ENCODE measurements around the gene GSG1L.

Gene GSG1L

GRCh38 chr16:28091656-28092055 is 28.1 kb upstream of the GSG1L start:
- no peak for DNase-seq (ENCODE audit: low read depth in 2 of 2)

DNA sequence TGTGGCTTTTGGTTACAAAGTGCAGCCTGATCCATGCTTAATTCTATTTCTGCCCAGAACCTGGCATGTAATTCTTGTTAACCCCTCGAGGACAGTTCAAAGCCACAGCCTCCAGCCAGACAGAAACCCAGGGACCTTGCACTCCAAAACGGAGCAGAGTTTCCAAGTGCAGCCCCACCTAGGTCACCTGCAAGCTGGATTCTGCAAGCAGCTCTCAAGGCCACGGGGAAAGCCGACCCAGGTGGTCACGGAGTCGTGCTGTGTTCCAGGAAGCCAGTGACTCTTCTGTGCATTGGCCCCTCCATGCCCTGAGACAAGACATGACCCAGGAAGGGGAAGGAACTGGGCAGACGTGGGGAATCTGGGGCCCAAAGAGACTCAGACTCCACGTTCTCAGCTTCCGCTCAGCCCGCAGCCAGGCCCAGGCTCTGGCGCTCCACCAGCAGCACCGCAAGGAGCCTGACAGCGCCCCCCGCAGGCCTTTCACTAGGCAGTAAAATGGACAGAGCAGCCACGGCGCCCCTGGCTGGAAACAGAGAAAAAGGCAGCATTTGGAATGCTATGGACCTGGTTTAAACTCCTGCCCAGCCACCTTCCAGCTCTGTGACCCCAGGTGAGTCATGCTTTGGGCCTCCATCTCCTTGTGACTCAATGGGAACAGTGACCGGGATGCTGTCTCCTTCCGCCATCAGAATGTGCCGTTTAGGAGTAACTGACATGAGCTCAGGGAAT is 27.3 kb upstream of the GSG1L start:
- no peak for DNase-seq (ENCODE audit: low read depth in 2 of 2)

DNA sequence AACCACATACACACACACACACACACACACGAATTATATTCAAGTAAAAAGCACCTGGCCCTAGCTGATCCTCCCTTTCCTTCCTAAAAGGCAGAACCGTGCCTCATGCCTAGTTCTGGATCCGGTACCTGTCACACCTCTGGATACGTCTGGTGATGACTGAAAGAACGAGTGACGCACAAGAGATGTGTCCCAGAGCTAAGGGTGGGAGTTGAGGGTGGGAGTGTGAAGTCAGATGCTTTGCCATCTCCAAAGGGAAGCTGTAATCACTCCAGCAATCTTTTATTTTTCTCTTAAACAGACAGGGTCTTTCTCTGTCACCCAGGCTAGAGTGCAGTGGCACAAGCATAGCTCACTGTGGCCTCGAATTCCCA is 26.5 kb upstream of the GSG1L start:
- no peak for DNase-seq (ENCODE audit: low read depth in 2 of 2)

GRCh38 chr16:28089205-28089991 is 25.9 kb upstream of the GSG1L start:
- no peak for DNase-seq (ENCODE audit: low read depth in 2 of 2)

- DNase-seq (ENCODE audit: low read depth in 2 of 2): no peak
Measured at GRCh38 chr16:28087675-28088300, 24.3 kb upstream of the GSG1L start.

DNA sequence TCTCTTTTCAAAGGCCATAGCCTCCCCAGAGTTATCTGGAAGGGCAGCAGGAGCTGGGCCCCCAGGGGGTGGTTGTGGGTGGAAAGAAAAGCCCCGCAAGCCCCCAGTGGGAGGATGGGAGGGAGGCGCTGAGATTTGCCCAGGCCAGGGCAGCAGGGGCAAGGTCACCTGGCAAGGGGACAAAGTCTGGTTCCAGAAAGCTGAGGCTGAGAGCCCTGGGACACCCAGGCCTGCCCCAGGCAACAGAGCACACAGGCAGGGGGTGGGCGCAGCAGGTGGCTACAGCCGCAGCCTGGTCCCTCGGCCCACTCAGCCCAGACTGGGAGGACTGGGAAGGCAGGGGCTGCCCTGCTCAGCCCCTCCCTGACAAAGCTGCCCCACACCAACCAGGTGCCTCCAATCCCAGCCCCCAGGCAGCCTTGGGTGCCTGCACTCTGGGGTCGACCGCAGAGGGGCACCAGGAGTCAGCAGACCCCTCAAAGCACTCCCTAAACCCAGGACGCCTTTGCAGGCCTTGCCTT is 23.7 kb upstream of the GSG1L start:
- no peak for DNase-seq (ENCODE audit: low read depth in 2 of 2)

DNA sequence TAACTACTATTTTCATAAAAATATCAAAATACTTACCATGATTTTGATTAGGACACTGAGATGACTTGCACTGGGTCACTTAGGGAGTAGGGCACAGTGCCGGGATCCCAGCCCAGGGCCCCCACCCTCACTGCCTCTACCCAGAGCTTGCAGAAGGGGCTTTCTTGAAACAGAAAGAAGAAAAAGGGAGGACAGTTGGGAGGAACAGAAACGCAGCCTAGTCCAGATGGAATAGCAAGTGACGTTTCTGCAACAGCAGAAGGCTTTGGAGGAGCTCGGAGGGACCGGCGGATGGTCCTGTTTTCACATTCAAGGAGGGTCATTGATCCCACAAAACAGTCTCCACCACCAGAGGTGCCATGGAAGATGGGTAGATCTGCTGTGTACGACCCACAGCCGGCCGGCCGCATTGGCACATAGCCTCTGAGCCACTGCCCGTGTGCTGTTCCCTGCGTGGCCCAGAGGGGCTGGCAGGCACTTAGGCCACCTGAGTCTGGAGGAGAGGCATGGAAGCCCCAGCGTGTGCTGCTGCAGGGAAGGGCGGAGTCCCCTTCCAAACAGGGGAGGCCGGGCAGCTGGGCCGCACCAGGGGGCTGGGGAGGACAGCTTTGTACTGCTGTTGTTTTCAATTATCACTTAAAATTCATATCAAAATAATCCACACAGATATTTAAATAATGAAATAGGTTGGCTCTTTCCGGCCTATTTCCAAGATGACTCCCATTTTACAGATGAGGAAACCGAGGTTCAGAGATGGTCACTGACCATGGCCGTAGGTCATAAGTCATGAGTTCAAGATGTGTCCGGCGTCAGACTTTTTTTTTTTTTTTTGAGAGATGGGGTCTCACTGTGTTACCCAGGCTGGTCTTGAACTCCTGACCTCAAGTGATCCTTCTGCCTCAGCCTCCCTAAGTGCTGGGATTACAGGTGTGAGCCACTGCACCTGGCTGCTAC is 22.9 kb upstream of the GSG1L start:
- DNase-seq (ENCODE audit: low read depth in 2 of 2): no peak

DNA sequence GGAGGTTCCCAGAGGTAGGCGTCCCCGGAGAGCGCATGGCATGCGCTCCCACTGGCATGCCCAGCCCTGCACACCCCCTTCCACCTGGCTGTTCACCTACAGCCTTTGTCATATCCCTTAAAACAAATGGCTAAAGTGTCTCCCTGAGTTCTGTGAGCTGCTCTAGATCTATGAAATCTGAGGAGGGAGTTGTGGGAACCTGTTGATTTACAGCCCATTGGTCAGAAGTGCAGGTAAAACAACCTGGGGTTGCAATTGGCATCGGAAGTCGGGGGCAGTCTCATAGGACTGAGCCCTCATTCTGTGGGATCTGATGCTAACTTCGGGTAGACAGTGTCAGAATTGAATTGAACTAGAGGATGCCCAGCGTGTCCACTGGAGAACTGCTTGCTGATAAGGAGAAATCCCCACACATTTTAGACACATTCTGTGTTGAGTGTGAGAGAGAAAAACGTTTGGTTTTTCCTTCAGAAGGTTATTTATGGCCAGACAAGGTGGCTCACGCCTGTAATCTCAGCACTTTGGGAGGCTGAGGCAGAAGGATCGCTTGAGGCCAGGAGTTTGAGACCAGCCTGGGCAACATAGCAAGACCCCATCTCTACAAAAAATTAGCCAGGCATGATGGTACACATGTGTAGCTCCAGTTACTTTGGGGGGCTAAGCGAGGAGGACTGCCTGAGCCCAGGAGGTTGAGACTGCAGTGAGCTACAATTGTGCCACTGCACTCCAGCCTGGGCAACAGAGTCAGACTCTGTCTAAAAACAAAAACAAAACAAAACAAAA is 22.1 kb upstream of the GSG1L start:
- no peak for DNase-seq (ENCODE audit: low read depth in 2 of 2)

DNA sequence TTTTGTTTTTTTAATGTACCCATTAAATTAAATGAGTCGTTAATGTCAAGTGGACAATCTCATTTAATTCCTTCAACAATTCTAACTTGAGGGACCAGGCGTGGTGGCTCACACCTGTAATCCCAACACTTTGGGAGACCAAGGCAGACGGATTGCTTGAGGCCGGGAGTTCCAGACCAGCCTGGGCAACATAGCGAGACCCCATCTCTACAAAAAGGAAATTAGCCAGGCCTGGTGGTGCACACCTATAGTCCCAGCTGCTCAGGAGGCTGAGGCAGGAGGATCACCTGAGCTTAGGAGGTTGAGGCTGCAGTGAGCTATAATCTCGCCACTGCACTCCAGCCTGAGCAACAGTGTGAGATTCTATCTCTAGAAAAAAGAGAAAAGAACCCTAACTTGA is 20.7 kb upstream of the GSG1L start:
- no peak for DNase-seq (ENCODE audit: low read depth in 2 of 2)

- DNase-seq (ENCODE audit: low read depth in 2 of 2): no peak
Measured at GRCh38 chr16:28082624-28083023, 19.1 kb upstream of the GSG1L start.

DNA sequence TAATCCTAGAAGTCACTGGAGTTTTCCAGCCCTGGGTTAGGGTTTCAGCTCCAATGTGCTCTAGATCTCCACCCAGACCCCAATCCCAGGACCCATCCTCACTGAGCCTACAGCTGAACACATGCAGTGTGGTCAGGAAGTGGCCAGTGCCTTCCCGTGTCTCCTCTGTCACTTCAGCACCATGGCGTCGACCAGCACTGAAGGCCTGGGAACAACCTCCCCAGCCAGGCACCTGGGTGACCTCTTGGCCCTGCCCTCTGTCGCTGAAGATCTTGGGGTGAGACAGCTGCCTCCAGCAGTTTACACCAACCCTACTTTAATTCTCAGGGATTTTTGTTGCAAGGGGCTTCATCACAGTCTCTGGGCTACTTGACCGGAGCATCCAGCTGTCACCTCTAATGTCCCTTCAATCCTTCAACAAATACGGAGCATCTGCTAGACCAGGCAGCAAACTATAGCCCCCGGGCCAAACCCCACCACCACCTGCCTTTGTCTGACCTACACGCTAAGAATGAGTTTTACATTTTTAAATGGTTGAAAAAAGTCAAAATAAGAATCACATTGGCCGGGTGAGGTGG is 18.0 kb upstream of the GSG1L start:
- DNase-seq (ENCODE audit: low read depth in 2 of 2): no peak

DNA sequence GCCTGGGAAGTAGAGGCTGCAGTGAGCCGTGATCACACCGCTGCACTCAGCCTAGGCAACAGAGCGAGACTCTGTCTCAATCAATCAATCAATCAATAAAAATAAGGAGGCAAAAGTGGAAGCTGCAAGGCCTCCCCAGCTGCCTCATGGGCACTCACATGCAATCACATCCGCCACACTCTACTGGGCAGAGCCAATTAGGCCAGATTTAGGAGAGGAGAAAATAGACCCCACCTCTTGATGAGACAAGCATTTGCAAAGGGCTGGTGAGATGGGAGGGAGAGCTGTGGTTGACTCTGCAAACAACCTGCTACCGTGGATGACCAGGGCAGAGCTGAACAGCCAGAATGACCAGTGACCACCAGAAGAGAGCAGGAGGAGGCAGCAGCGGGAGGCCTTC is 14.7 kb upstream of the GSG1L start:
- no peak for DNase-seq (ENCODE audit: low read depth in 2 of 2)

GRCh38 chr16:28073836-28074235 is 10.3 kb upstream of the GSG1L start:
- no peak for DNase-seq (ENCODE audit: low read depth in 2 of 2)

- DNase-seq (ENCODE audit: low read depth in 2 of 2): no peak
Measured at GRCh38 chr16:28072087-28072486, 8.6 kb upstream of the GSG1L start.

- no peak for DNase-seq (ENCODE audit: low read depth in 2 of 2)
Measured at GRCh38 chr16:28069971-28070794, 6.7 kb upstream of the GSG1L start.

GRCh38 chr16:28068976-28069375 is 5.5 kb upstream of the GSG1L start:
- no peak for DNase-seq (ENCODE audit: low read depth in 2 of 2)

GRCh38 chr16:28067604-28068379 is 4.3 kb upstream of the GSG1L start:
- peak; percentile 16 to 20 for DNase-seq (ENCODE audit: low read depth in 2 of 2)

GRCh38 chr16:28064706-28065249 is 1.3 kb upstream of the GSG1L start:
- no peak for DNase-seq (ENCODE audit: low read depth in 2 of 2)
